ENCODE results near the gene WRAP53. TPM values are rescaled to one million over a fixed set of nuclear protein-coding genes. Genes with fewer than 3 reads are reported as not detected.
A peak's percentile ranks its signal among the peaks of the same experiment; 100 is the strongest.

The WRAP53 gene
- total and polyA plus RNA-seq, 4 donors = 1.8 to 3.3 (median 2.6) TPM

GRCh38 chr17:7673239-7673638 lies 15.0 kb upstream of the WRAP53 start:
- Histone ChIP-seq H3K4me3 (ENCODE audit: low read depth in 1 of 3, low read length in 3 of 3) (no peak overlapping the region), H3K9ac (ENCODE audit: low read depth in 1 of 2, low read length in 2 of 2) (no peak overlapping the region), H3K4me1 (ENCODE audit: control insufficient read depth in 4 of 4, insufficient read depth in 4 of 4, low read length in 3 of 4) (no peaks in the 10 kb centered on the region), H3K36me3 (ENCODE audit: control insufficient read depth in 4 of 4, insufficient read depth in 3 of 4, low read depth in 1 of 4, low read length in 3 of 4) (peaks cover 18 to 63% (median 41%) of the 10 kb centered on the region in 4 donors), H3K27ac (ENCODE audit: low read depth in 1 of 2, low read length in 2 of 2) (no peak overlapping the region), H3K9me3 (ENCODE audit: control insufficient read depth in 4 of 4, low read length in 3 of 4) (peaks cover 4 to 10% (median 5%) of the 10 kb centered on the region in 4 donors), H3K27me3 (ENCODE audit: control insufficient read depth in 4 of 4, insufficient read depth in 4 of 4, low read length in 3 of 4) (no peaks in the 10 kb centered on the region)
- 97% methylated on average over 2 of the region's 2 CpGs for WGBS
- TF ChIP-seq MAX (IDR thresholded peaks at IDR 0.05) (no peak), ZBTB33 (IDR thresholded peaks at IDR 0.05) (no peak), YY1 (IDR thresholded peaks at IDR 0.05) (no peak), EGR1 (IDR thresholded peaks at IDR 0.05; ENCODE audit: low read depth in 2 of 2) (no peak), RAD21 (IDR thresholded peaks at IDR 0.05) (peak; percentile 47), CTCF (IDR thresholded peaks at IDR 0.05; ENCODE audit: low read depth, low read length, missing input control) (peak; percentile 20), NR2F2 (IDR thresholded peaks at IDR 0.05) (no peak)
- peak; percentile 76 for DNase-seq (ENCODE audit: low spot score)

GRCh38 chr17:7674934-7675333 lies 13.3 kb upstream of the WRAP53 start:
- no peak overlapping the region for H3K27ac ChIP-seq (ENCODE audit: low read depth in 1 of 2, low read length in 2 of 2)
- no peaks in the 10 kb centered on the region for H3K27me3 ChIP-seq (ENCODE audit: control insufficient read depth in 4 of 4, insufficient read depth in 4 of 4, low read length in 3 of 4)
- TF ChIP-seq HNF4A (conservative IDR thresholded peaks at IDR 0.05) (no peak), RXRA (IDR thresholded peaks at IDR 0.05) (no peak), YY1 (IDR thresholded peaks at IDR 0.05) (no peak), NR2F2 (IDR thresholded peaks at IDR 0.05) (no peak), GABPA (IDR thresholded peaks at IDR 0.05 in 1 of 2, conservative IDR thresholded peaks at IDR 0.05 in 1 of 2) (no peak), RAD21 (IDR thresholded peaks at IDR 0.05) (no peak), JUND (IDR thresholded peaks at IDR 0.05) (no peak), ZBTB33 (IDR thresholded peaks at IDR 0.05) (no peak), FOXA2 (IDR thresholded peaks at IDR 0.05) (no peak), EGR1 (IDR thresholded peaks at IDR 0.05; ENCODE audit: low read depth in 2 of 2) (no peak), HNF4G (IDR thresholded peaks at IDR 0.05) (no peak), ATF3 (IDR thresholded peaks at IDR 0.05) (no peak), MAX (IDR thresholded peaks at IDR 0.05) (no peak), CTCF (IDR thresholded peaks at IDR 0.05; ENCODE audit: low read depth, low read length, missing input control) (no peak), SP1 (IDR thresholded peaks at IDR 0.05) (no peak), TAF1 (conservative IDR thresholded peaks at IDR 0.05) (no peak), REST (IDR thresholded peaks at IDR 0.05) (no peak), FOXA1 (IDR thresholded peaks at IDR 0.05) (no peak)
- 95% methylated on average over 14 of the region's 14 CpGs for WGBS
- H3K9me3 ChIP-seq (ENCODE audit: control insufficient read depth in 4 of 4, low read length in 3 of 4) = peaks cover 4 to 10% (median 5%) of the 10 kb centered on the region in 4 donors
- no peak overlapping the region for H3K9ac ChIP-seq (ENCODE audit: low read depth in 1 of 2, low read length in 2 of 2)
- H3K4me3 ChIP-seq (ENCODE audit: low read depth in 1 of 3, low read length in 3 of 3) = no peak overlapping the region
- H3K4me1 ChIP-seq (ENCODE audit: control insufficient read depth in 4 of 4, insufficient read depth in 4 of 4, low read length in 3 of 4) = no peaks in the 10 kb centered on the region
- peaks cover 18 to 48% (median 32%) of the 10 kb centered on the region in 4 donors for H3K36me3 ChIP-seq (ENCODE audit: control insufficient read depth in 4 of 4, insufficient read depth in 3 of 4, low read depth in 1 of 4, low read length in 3 of 4)
- no peak for DNase-seq (ENCODE audit: low spot score)

Data from liver (tissue), 9 donors.